ENCODE data around the gene SERTAD2.

GRCh38 chr2:64630752-64631151 is 23.0 kb downstream of the SERTAD2 start:
- TF ChIP-seq CTCF (IDR thresholded peaks at IDR 0.05; ENCODE audit: low read depth, low read length) (no peak), POLR2A (IDR thresholded peaks at IDR 0.05; ENCODE audit: extremely low read depth, insufficient read length) (no peak), MAX (IDR thresholded peaks at IDR 0.05; ENCODE audit: low read depth, low read length) (no peak)
